Measurements from ENCODE around the gene TBCK. TPM values are rescaled to one million over a fixed set of nuclear protein-coding genes. Genes with fewer than 3 reads are reported as not detected.

The TBCK gene
- total and polyA plus RNA-seq, 2 of the 13 experiments (the other 11 are each of a cell fraction or from before 2014, with no cell fraction given) = 51.0 to 62.4 TPM

GRCh38 chr4:106315968-106316772, at the start of gene TBCK, which contains the start of gene AIMP1 (continued):
- TF ChIP-seq AHDC1 (CRISPR knock-in tag; IDR thresholded peaks at IDR 0.05; ENCODE audit: borderline replicate concordance) (peak; percentile 50; the same call in 1 of the 2 replicates), TFDP1 (CRISPR knock-in tag; IDR thresholded peaks at IDR 0.05; ENCODE audit: borderline replicate concordance) (0 out of 2 replicates have a peak, but pooled peaks have one; percentile 14), ZBTB37 (CRISPR knock-in tag; IDR thresholded peaks at IDR 0.05) (no peak), ISL2 (CRISPR knock-in tag; IDR thresholded peaks at IDR 0.05) (no peak), KMT2B (CRISPR knock-in tag; IDR thresholded peaks at IDR 0.05) (peak; percentile 92), ZNF276 (CRISPR knock-in tag; IDR thresholded peaks at IDR 0.05; ENCODE audit: low read depth) (no peak), SP140L (CRISPR knock-in tag; IDR thresholded peaks at IDR 0.05; ENCODE audit: borderline replicate concordance) (no peak), TOE1 (CRISPR knock-in tag; IDR thresholded peaks at IDR 0.05) (no peak), U2AF1 (optimal IDR thresholded peaks at IDR 0.05; ENCODE audit: low read depth, low read length) (no peak), IRX3 (CRISPR knock-in tag; IDR thresholded peaks at IDR 0.05; ENCODE audit: borderline replicate concordance, low read depth) (peak; percentile 65; the same call in 1 of the 2 replicates), ZBTB25 (CRISPR knock-in tag; IDR thresholded peaks at IDR 0.05) (no peak), MIXL1 (CRISPR knock-in tag; IDR thresholded peaks at IDR 0.05) (no peak; the same call in 1 of the 2 replicates), ZGPAT (CRISPR knock-in tag; IDR thresholded peaks at IDR 0.05) (peak; percentile 13; the same call in 1 of the 2 replicates), ZNF160 (CRISPR knock-in tag; IDR thresholded peaks at IDR 0.05) (no peak), GTF2F1 (IDR thresholded peaks at IDR 0.05; ENCODE audit: low read length) (no peak), ZNF713 (CRISPR knock-in tag; IDR thresholded peaks at IDR 0.05) (no peak)
